GM10248 (cell line): Measurements from ENCODE around the gene GRID1.

Experiments used
- CTCF ChIA-PET: fragments of 300-600 bp; sonication (Branson Sonifier 250); formaldehyde crosslinking; extraction: SDS; loops from one replicate; lab custom pipeline; 2021; ENCODE audit warnings: antibody characterized with exemption; lab: Yijun Ruan, JAX
- POLR2A ChIA-PET: fragments of 350-650 bp; sonication (Branson Sonifier 250); formaldehyde crosslinking; extraction: SDS; loops from one replicate; lab custom pipeline; 2020; ENCODE audit warnings: antibody characterized with exemption; lab: Yijun Ruan, JAX
- DNase-seq: peaks from one replicate; pipeline ENCODE4 v3.0.0; 2012; ENCODE audit errors: extremely low spot score
- TF ChIP-seq, protein P1 (sequence below): IDR thresholded peaks from 2 replicates; pipeline ENCODE4 v1.5.1; 2012; ENCODE audit warnings: mild to moderate bottlenecking, low read depth; ENCODE audit errors: extremely low read depth, missing control alignments, control extremely low read depth

Gene GRID1

GRCh38 chr10:85921789-85922188, 444.8 kb downstream of the GRID1 start:
- POLR2A ChIA-PET: no interaction called here
- TF ChIP-seq, protein P1, sequence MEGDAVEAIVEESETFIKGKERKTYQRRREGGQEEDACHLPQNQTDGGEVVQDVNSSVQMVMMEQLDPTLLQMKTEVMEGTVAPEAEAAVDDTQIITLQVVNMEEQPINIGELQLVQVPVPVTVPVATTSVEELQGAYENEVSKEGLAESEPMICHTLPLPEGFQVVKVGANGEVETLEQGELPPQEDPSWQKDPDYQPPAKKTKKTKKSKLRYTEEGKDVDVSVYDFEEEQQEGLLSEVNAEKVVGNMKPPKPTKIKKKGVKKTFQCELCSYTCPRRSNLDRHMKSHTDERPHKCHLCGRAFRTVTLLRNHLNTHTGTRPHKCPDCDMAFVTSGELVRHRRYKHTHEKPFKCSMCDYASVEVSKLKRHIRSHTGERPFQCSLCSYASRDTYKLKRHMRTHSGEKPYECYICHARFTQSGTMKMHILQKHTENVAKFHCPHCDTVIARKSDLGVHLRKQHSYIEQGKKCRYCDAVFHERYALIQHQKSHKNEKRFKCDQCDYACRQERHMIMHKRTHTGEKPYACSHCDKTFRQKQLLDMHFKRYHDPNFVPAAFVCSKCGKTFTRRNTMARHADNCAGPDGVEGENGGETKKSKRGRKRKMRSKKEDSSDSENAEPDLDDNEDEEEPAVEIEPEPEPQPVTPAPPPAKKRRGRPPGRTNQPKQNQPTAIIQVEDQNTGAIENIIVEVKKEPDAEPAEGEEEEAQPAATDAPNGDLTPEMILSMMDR: no peak
- DNase-seq: no peak
- CTCF ChIA-PET: interaction anchor here (1.1 kb wide), 1 partner anchor 10 kb away, joined by 4 read pairs; no protein-coding TSS in a partner anchor

GRCh38 chr10:85920311-85920710, 446.3 kb downstream of the GRID1 start:
- CTCF ChIA-PET: no interaction called here
- POLR2A ChIA-PET: no interaction called here
- TF ChIP-seq, protein P1: no peak
- DNase-seq: no peak

GRCh38 chr10:85919491-85920021, 447.0 kb downstream of the GRID1 start:
- DNase-seq: no peak
- TF ChIP-seq, protein P1: no peak
- POLR2A ChIA-PET: no interaction called here
- CTCF ChIA-PET: interaction anchor here (1.3 kb wide), 1 partner anchor 9 kb away, joined by 5 read pairs; no protein-coding TSS in a partner anchor

- no peak for DNase-seq
- TF ChIP-seq, protein P1: no peak
- ChIA-PET POLR2A (no interaction called here), CTCF (interaction anchor here (1.3 kb wide), 1 partner anchor 8 kb away, joined by 5 read pairs; no protein-coding TSS in a partner anchor)
Observed at GRCh38 chr10:85918371-85918770, 448.2 kb downstream of the GRID1 start.

DNA sequence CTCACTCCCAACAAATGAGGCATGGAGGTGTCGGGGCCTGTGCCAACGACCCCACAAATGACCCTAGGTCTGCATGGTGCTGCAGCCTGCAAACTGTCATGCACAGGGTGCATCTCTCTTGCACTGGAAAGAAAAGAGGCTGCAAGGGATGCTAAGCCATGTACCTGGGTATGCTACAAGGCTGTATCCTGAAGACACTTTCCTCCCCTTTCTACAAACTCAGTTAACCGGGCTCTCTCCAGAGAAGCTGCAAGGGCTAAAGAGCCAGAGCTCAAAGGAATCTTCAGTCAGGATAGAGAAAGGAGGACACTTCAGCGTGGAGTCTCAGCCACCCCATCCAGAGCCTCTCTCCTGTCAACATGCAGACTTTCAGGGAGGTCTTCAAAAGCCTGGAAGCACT, 449.0 kb downstream of the GRID1 start:
- TF ChIP-seq, protein P1: no peak
- DNase-seq: no peak
- CTCF ChIA-PET: no interaction called here
- POLR2A ChIA-PET: no interaction called here

DNA sequence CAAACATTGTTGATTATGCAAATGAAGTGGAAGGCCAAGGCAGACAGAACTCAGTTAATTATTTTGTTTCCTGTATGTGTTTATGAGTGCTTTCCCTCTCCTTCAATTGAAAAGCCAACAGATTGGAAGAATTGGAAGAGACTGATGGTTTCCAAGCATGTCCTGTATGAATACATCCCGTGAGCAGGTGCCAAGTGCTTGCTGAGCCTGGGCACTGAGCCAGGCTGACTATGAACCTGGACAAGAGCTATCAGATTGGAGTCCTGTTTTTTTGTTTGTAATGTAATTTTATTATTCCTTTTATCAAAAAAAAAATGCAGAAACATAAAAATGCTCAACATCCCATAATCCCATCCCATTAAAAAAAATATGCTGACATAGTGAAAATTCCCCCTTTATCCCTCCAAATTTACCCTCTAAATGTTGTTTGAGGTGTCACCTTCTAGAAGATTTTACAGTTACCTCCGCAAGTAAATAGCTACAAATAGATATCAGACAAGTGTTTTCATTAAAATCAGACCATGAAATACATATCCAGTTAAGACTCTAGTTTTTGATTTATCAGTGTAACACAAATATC, 449.5 kb downstream of the GRID1 start:
- ChIA-PET POLR2A (no interaction called here), CTCF (interaction anchor here (1.4 kb wide), 1 partner anchor 8 kb away, joined by 5 read pairs; no protein-coding TSS in a partner anchor)
- TF ChIP-seq, protein P1: no peak
- no peak for DNase-seq
